HepG2 (cell line): Measurements from ENCODE around the gene VEZF1. TPM values are rescaled to one million over a fixed set of nuclear protein-coding genes. Genes with fewer than 3 reads are reported as not detected.

Experiments
- CBFB ChIP-seq: sonication (generic); formaldehyde crosslinking; IDR thresholded peaks from 2 replicates; pipeline ENCODE4 v1.4.0; 2020; ENCODE audit warnings: missing genetic modification reagents
- CSRNP1 ChIP-seq: sonication (generic); formaldehyde crosslinking; IDR thresholded peaks from 2 replicates; pipeline ENCODE4 v1.8.1; 2023; ENCODE audit warnings: mild to moderate bottlenecking, missing genetic modification reagents
- HDAC2 ChIP-seq: sonication (generic); formaldehyde crosslinking; IDR thresholded peaks from 2 replicates; pipeline ENCODE4 v1.4.0; 2020; ENCODE audit warnings: missing genetic modification reagents
- MTF2 ChIP-seq: sonication (generic); formaldehyde crosslinking; IDR thresholded peaks from 2 replicates; pipeline ENCODE4 v1.5.0; 2020; ENCODE audit warnings: missing genetic modification reagents, borderline replicate concordance
- NPAS2 ChIP-seq: sonication (generic); formaldehyde crosslinking; IDR thresholded peaks from 2 replicates; pipeline ENCODE4 v1.8.0; 2022; ENCODE audit warnings: mild to moderate bottlenecking, missing genetic modification reagents, borderline replicate concordance
- PRMT3 ChIP-seq: sonication (generic); formaldehyde crosslinking; IDR thresholded peaks from 2 replicates; pipeline ENCODE4 v1.8.1; 2022; ENCODE audit warnings: low read depth, mild to moderate bottlenecking, moderate library complexity, missing genetic modification reagents, borderline replicate concordance
- PRPF4 ChIP-seq: fragments of 200-400 bp; formaldehyde crosslinking; IDR thresholded peaks from 2 replicates; pipeline ENCODE4 v1.6.1; 2016; ENCODE audit warnings: low read length, low read depth; ENCODE audit not compliant: poor library complexity, severe bottlenecking
- SMYD3 ChIP-seq: sonication (generic); formaldehyde crosslinking; IDR thresholded peaks from 2 replicates; pipeline ENCODE4 v1.8.1; 2023; ENCODE audit warnings: mild to moderate bottlenecking, missing genetic modification reagents
- SNAPC2 ChIP-seq: sonication (generic); formaldehyde crosslinking; IDR thresholded peaks from 2 replicates; pipeline ENCODE4 v1.8.1; 2022; ENCODE audit warnings: mild to moderate bottlenecking, missing genetic modification reagents
- TCF7L2 ChIP-seq: IDR thresholded peaks from 2 replicates; pipeline ENCODE4 v1.6.1; 2011; ENCODE audit warnings: mild to moderate bottlenecking, low read depth, low read length, moderate library complexity
- ZBTB10 ChIP-seq: sonication (generic); formaldehyde crosslinking; IDR thresholded peaks from 2 replicates; pipeline ENCODE4 v1.4.0; 2020; ENCODE audit warnings: missing genetic modification reagents, borderline replicate concordance
- ZBTB7A ChIP-seq: sonication (generic); formaldehyde crosslinking; IDR thresholded peaks from 2 replicates; pipeline ENCODE4 v1.8.0; 2022; ENCODE audit warnings: mild to moderate bottlenecking, missing genetic modification reagents
- ZEB1 ChIP-seq: IDR thresholded peaks from 2 replicates; pipeline ENCODE4 v1.6.1; 2012; ENCODE audit warnings: mild to moderate bottlenecking, low read depth, inconsistent platforms; ENCODE audit not compliant: insufficient replicate concordance
- ZFP90 ChIP-seq: sonication (generic); formaldehyde crosslinking; IDR thresholded peaks from 2 replicates; pipeline ENCODE4 v1.8.0; 2022; ENCODE audit warnings: missing genetic modification reagents, mild to moderate bottlenecking, inconsistent platforms, borderline replicate concordance
- ZNF224 ChIP-seq: sonication (generic); formaldehyde crosslinking; IDR thresholded peaks from 2 replicates; pipeline ENCODE4 v1.5.0; 2020; ENCODE audit warnings: mild to moderate bottlenecking, missing genetic modification reagents
- ZNF235 ChIP-seq: sonication (generic); formaldehyde crosslinking; IDR thresholded peaks from 2 replicates; pipeline ENCODE4 v1.8.1; 2023; ENCODE audit warnings: mild to moderate bottlenecking, missing genetic modification reagents, borderline replicate concordance
- ZNF276 ChIP-seq: sonication (generic); formaldehyde crosslinking; IDR thresholded peaks from 2 replicates; pipeline ENCODE4 v1.4.0; 2020; ENCODE audit warnings: mild to moderate bottlenecking, low read depth, missing genetic modification reagents
- ZNF383 ChIP-seq: sonication (generic); formaldehyde crosslinking; IDR thresholded peaks from 2 replicates; pipeline ENCODE4 v1.4.0; 2020; ENCODE audit warnings: missing genetic modification reagents, mild to moderate bottlenecking, borderline replicate concordance
- ZNF44 ChIP-seq: sonication (generic); formaldehyde crosslinking; IDR thresholded peaks from 2 replicates; pipeline ENCODE4 v1.5.1; 2020; ENCODE audit warnings: mild to moderate bottlenecking, missing genetic modification reagents
- ZNF775 ChIP-seq: sonication (generic); formaldehyde crosslinking; IDR thresholded peaks from 2 replicates; pipeline ENCODE4 v1.4.0; 2020; ENCODE audit warnings: missing genetic modification reagents, mild to moderate bottlenecking, moderate library complexity, borderline replicate concordance
- ZNF883 ChIP-seq: sonication (generic); formaldehyde crosslinking; IDR thresholded peaks from 2 replicates; pipeline ENCODE4 v1.5.1; 2020; ENCODE audit warnings: mild to moderate bottlenecking, missing genetic modification reagents; ENCODE audit errors: not compliant biosample characterization
- ZNF891 ChIP-seq: sonication (generic); formaldehyde crosslinking; IDR thresholded peaks from 2 replicates; pipeline ENCODE4 v1.5.0; 2020; ENCODE audit warnings: mild to moderate bottlenecking, missing genetic modification reagents
- ZSCAN20 ChIP-seq: sonication (generic); formaldehyde crosslinking; IDR thresholded peaks from 2 replicates; pipeline ENCODE4 v1.4.0; 2020; ENCODE audit warnings: missing genetic modification reagents, mild to moderate bottlenecking, borderline replicate concordance
- polyA plus RNA-seq, 8 experiments: library from polyadenylated mRNA; depleted of rRNA in 3 of 8; stranded (reverse) in 7 of 8; unstranded in 1 of 8; fragments of >200 nt; fragmentation: Illumina TruSeq in 4 of 8; extraction: Trizol in 4 of 8; gene quantifications; 2 replicates each; pipeline versions ENCODE4 v1.2.1 to v1.2.3, GENCODE V29; 2011 to 2016; ENCODE audit warnings: low read depth in 4 of 8, missing spikeins in 1 of 8, mixed read lengths in 1 of 8; ENCODE audit not compliant: insufficient read depth in 1 of 8
- total RNA-seq, 5 experiments: library from RNA; depleted of rRNA; stranded (reverse); fragments of >200 nt; fragmentation: Illumina TruSeq; extraction: Trizol; gene quantifications; 2 replicates each; pipeline ENCODE4 v1.2.3, GENCODE V29; 2016; ENCODE audit warnings: low read depth in 1 of 5

The VEZF1 gene
- total and polyA plus RNA-seq, 2 of the 13 experiments (the other 11 are each of a cell fraction or from before 2014, with no cell fraction given): 45.9 to 49.7 TPM

- TF ChIP-seq ZBTB10 (CRISPR knock-in tag) (peak; percentile 69; the same call in 1 of the 2 replicates), ZNF883 (CRISPR knock-in tag) (peak; percentile 90), CSRNP1 (0 out of 2 replicates have a peak, but pooled peaks have one; percentile 80), ZNF891 (CRISPR knock-in tag) (peak; percentile 74), TCF7L2 (no peak), ZNF276 (peak; percentile 96; the same call in 1 of the 2 replicates), HDAC2 (CRISPR knock-in tag) (peak; percentile 74), MTF2 (CRISPR knock-in tag) (peak; percentile 97), ZNF44 (peak; percentile 96), SNAPC2 (CRISPR knock-in tag) (peak; percentile 91), NPAS2 (no peak), ZNF775 (CRISPR knock-in tag) (peak; percentile 95; the same call in 1 of the 2 replicates), ZFP90 (CRISPR knock-in tag) (peak; percentile 98), SMYD3 (peak; percentile 97), ZEB1 (no peak), ZNF235 (CRISPR knock-in tag) (peak; percentile 67), ZNF383 (CRISPR knock-in tag) (peak; percentile 99), ZSCAN20 (CRISPR knock-in tag) (no peak), CBFB (CRISPR knock-in tag) (no peak; the same call in 1 of the 2 replicates), PRMT3 (peak; percentile 79; the same call in 1 of the 2 replicates), ZBTB7A (peak; percentile 93), PRPF4 (no peak), ZNF224 (CRISPR knock-in tag) (peak; percentile 95; the same call in 1 of the 2 replicates)
Observed at GRCh38 chr17:58006924-58007780, 19.1 kb upstream of the VEZF1 start, which contains the start of gene SRSF1 (continued).
